Femur (tissue), 1 donor: ENCODE measurements around the gene FRMPD1.

Experiments used
- DNase-seq: peaks from one replicate; pipeline ENCODE4 v3.0.0-alpha.2; 2017

Gene FRMPD1

GRCh38 chr9:37636511-37637448 lies 14.0 kb upstream of the FRMPD1 start:
- no peak for DNase-seq

GRCh38 chr9:37639109-37639762 lies 11.5 kb upstream of the FRMPD1 start:
- no peak for DNase-seq

GRCh38 chr9:37639841-37640240 lies 10.9 kb upstream of the FRMPD1 start:
- DNase-seq = no peak

- DNase-seq = no peak
Observed at GRCh38 chr9:37640246-37640645, 10.5 kb upstream of the FRMPD1 start.

GRCh38 chr9:37641331-37641730 lies 9.4 kb upstream of the FRMPD1 start:
- DNase-seq = no peak

- DNase-seq = no peak
Observed at GRCh38 chr9:37643214-37643613, 7.5 kb upstream of the FRMPD1 start.

- no peak for DNase-seq
Observed at GRCh38 chr9:37645903-37646506, 4.7 kb upstream of the FRMPD1 start.

- no peak for DNase-seq
Observed at GRCh38 chr9:37650299-37650872, 368 bp upstream of the FRMPD1 start.

GRCh38 chr9:37652261-37652660 lies 1.5 kb downstream of the FRMPD1 start:
- DNase-seq = no peak

GRCh38 chr9:37653385-37653784 lies 2.6 kb downstream of the FRMPD1 start:
- no peak for DNase-seq

GRCh38 chr9:37656936-37657335 lies 6.2 kb downstream of the FRMPD1 start:
- no peak for DNase-seq

- no peak for DNase-seq
Observed at GRCh38 chr9:37660691-37661090, 9.9 kb downstream of the FRMPD1 start.

GRCh38 chr9:37663926-37664325 lies 13.2 kb downstream of the FRMPD1 start:
- no peak for DNase-seq

GRCh38 chr9:37667706-37668105 lies 17.0 kb downstream of the FRMPD1 start:
- DNase-seq = no peak

- peak; percentile 44 for DNase-seq
Observed at GRCh38 chr9:37668116-37668601, 17.4 kb downstream of the FRMPD1 start.

- no peak for DNase-seq
Observed at GRCh38 chr9:37669232-37669631, 18.5 kb downstream of the FRMPD1 start.

GRCh38 chr9:37675661-37676060 lies 24.9 kb downstream of the FRMPD1 start:
- DNase-seq = no peak

GRCh38 chr9:37676411-37676830 lies 25.7 kb downstream of the FRMPD1 start:
- DNase-seq = peak; percentile 73

- DNase-seq = no peak
Observed at GRCh38 chr9:37677435-37677834, 26.7 kb downstream of the FRMPD1 start.

- no peak for DNase-seq
Observed at GRCh38 chr9:37678789-37679273, 28.1 kb downstream of the FRMPD1 start.

- DNase-seq = no peak
Observed at GRCh38 chr9:37679649-37680402, 29.1 kb downstream of the FRMPD1 start.

GRCh38 chr9:37682951-37683350 lies 32.2 kb downstream of the FRMPD1 start:
- no peak for DNase-seq
